IgD-negative memory B cell (primary cell): ENCODE measurements around the gene DNMBP. TPM values are rescaled to one million over a fixed set of nuclear protein-coding genes. Genes with fewer than 3 reads are reported as not detected.
A peak's percentile ranks its signal among the peaks of the same experiment; 100 is the strongest.
"Not testable (repeated sequence)": the region's sequence is repeated elsewhere in the genome, so short reads cannot be mapped to it uniquely, and the experiment has no call there.

Source experiments
- H3K27ac Mint-ChIP-seq, 3 donors: one replicate each; pipeline ENCODE4 v1.8.0; 2020 to 2022; ENCODE audit warnings: mild to moderate bottlenecking in 3 of 3, mixed read lengths in 3 of 3, moderate library complexity in 1 of 3
- H3K27me3 Mint-ChIP-seq: one replicate; pipeline ENCODE4 v1.8.0; 2021; ENCODE audit warnings: mixed read lengths
- H3K36me3 Mint-ChIP-seq: one replicate; pipeline ENCODE4 v1.8.0; 2020; ENCODE audit warnings: mild to moderate bottlenecking, mixed read lengths
- H3K4me1 Mint-ChIP-seq, 3 donors: one replicate each; pipeline ENCODE4 v1.8.0; 2020 to 2022; ENCODE audit warnings: mixed read lengths in 3 of 3, mild to moderate bottlenecking in 1 of 3
- H3K4me3 Mint-ChIP-seq, 4 donors: one replicate each; pipeline ENCODE4 v1.8.0; 2020 to 2022; ENCODE audit warnings: mild to moderate bottlenecking in 4 of 4, mixed read lengths in 4 of 4, moderate library complexity in 3 of 4
- H3K9me3 Mint-ChIP-seq, 3 donors: one replicate each; pipeline ENCODE4 v1.8.0; 2020 to 2021; ENCODE audit warnings: mixed read lengths in 3 of 3, mild to moderate bottlenecking in 1 of 3
- polyA plus RNA-seq: library from polyadenylated mRNA; unstranded; fragments of 300-500 nt; fragmentation: Illumina TruSeq; gene quantifications from one replicate; pipeline ENCODE4 v1.2.3, GENCODE V29; 2021

DNMBP gene
- polyA plus RNA-seq, 1 donor from 2014 or later: 3.5 TPM

GRCh38 chr10:99849057-99849456, 160.7 kb downstream of the DNMBP start:
- H3K4me1 Mint-ChIP-seq: peaks cover 4 to 6% (median 4%) of the 10 kb centered on the region in 3 donors
- H3K36me3 Mint-ChIP-seq: peaks cover 1% of the 10 kb centered on the region
- H3K27ac Mint-ChIP-seq: no peak overlapping the region
- H3K4me3 Mint-ChIP-seq: no peak overlapping the region
- peaks cover 0 to 8% (median 5%) of the 10 kb centered on the region in 3 donors for H3K9me3 Mint-ChIP-seq
- no peaks in the 10 kb centered on the region for H3K27me3 Mint-ChIP-seq

DNA sequence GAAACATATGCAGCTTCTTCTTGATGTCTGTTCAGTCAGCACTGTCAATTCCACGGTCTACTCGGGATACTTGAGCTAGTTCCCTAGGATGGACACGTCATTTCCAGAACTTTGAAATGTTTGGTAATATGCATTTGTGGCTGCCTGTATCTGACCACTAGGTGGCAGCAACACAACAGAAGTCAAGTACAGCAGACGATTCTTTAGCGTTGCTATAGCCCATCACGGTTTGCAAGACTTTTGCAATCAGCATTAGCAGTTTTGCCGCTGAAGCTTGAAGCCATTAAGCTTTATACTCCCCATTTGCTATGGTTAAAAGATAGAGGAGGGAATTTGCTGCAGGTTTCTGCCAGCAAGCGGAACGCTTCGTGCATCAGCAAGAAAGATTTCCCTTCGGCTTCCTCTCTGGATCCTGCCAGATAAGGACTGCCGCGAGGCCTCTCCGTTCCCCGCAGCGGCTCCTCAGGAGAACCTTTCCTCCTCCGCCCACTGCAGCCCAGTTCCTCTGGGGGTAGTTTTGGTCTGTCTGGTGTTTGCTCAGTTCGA, 163.8 kb downstream of the DNMBP start:
- H3K27ac Mint-ChIP-seq: no peak overlapping the region
- H3K27me3 Mint-ChIP-seq: no peaks in the 10 kb centered on the region
- peaks cover 4 to 6% (median 4%) of the 10 kb centered on the region in 3 donors for H3K4me1 Mint-ChIP-seq
- H3K4me3 Mint-ChIP-seq: peak overlapping the region in 1 of 4 donors; percentile 17
- no peaks in the 10 kb centered on the region for H3K36me3 Mint-ChIP-seq
- no peaks in the 10 kb centered on the region for H3K9me3 Mint-ChIP-seq

- no peaks in the 10 kb centered on the region for H3K36me3 Mint-ChIP-seq
These were observed 165.3 kb downstream of the DNMBP start for GRCh38 chr10:99844433-99844955.

DNA sequence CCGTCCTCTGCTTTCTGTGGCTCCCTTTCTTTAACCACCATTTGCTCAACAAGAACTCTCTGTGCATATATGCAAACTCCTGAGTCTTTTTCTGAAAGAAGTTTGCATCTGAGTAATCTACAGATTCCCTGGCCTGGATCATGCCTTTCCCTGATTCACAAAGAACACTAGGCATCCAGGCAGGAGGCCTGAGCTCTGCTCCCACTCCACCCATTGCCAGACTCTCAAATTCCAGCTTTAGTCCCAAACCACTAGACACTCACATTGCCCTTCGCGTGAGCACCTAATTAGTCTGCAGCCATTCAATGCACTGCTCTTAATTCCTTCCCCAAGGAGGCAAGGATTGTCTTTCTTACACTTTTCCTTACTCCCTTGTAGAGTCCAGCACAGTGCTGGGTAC, 166.4 kb downstream of the DNMBP start:
- H3K36me3 Mint-ChIP-seq: no peaks in the 10 kb centered on the region
- no peak overlapping the region for H3K4me3 Mint-ChIP-seq
- peaks cover 0 to 6% (median 4%) of the 10 kb centered on the region in 3 donors for H3K4me1 Mint-ChIP-seq
- H3K27ac Mint-ChIP-seq: no peak overlapping the region
- no peaks in the 10 kb centered on the region for H3K27me3 Mint-ChIP-seq
- no peaks in the 10 kb centered on the region for H3K9me3 Mint-ChIP-seq

More at GRCh38 chr10:99844433-99844955, 165.3 kb downstream of the DNMBP start:
- H3K9me3 Mint-ChIP-seq: no peaks in the 10 kb centered on the region
- no peak overlapping the region for H3K27ac Mint-ChIP-seq
- H3K27me3 Mint-ChIP-seq: no peaks in the 10 kb centered on the region
- H3K4me1 Mint-ChIP-seq: peaks cover 0 to 6% (median 4%) of the 10 kb centered on the region in 3 donors
- no peak overlapping the region for H3K4me3 Mint-ChIP-seq

- no peaks in the 10 kb centered on the region for H3K9me3 Mint-ChIP-seq
- no peaks in the 10 kb centered on the region for H3K36me3 Mint-ChIP-seq
- H3K4me3 Mint-ChIP-seq: no peak overlapping the region
- peak overlapping the region in 1 of 3 donors; percentile 27 for H3K27ac Mint-ChIP-seq
- no peaks in the 10 kb centered on the region for H3K27me3 Mint-ChIP-seq
- peaks cover 0 to 6% (median 4%) of the 10 kb centered on the region in 3 donors for H3K4me1 Mint-ChIP-seq
These were observed 168.0 kb downstream of the DNMBP start for GRCh38 chr10:99841746-99842145.

DNA sequence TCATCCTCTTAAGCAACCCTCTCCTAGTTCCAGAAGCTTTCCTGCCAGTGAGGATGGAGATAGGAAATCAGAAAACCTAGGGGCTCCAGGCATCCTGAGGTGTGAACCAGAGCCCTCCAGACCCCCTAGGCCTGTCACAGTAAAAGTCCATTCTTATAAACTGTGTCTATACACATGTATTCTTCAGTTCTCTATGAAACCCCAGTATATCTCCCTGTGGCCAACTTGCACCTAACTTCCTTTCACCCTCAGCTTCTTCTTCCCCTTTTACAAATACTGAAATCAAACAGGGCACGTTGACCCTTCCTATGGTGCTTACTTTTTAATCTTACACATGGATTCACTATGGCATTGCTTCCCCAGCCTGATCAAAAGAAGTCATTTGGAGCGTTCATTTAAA, 168.9 kb downstream of the DNMBP start:
- not testable (repeated sequence) for H3K27me3 Mint-ChIP-seq, H3K4me3 Mint-ChIP-seq, H3K4me1 Mint-ChIP-seq, H3K9me3 Mint-ChIP-seq, H3K36me3 Mint-ChIP-seq, H3K27ac Mint-ChIP-seq

DNA sequence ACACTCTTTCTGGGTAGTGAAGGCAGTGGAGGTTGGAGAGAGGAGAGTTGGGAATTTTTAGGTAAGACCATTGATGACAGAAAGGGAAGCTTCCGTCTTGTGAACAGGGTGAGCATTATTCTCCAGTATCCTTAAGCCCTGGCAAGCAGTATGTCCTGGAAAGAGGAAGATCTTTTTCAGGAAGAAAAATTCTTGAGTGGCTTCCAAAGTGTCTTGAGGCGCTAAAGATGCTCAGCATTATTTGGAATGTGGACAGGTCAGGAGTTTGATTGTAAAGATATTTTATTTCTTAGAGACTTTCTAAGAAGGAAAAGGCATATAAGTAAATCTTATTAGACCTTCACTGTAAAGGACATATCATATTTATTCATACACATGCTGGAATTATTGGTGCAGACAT, 173.0 kb downstream of the DNMBP start:
- H3K4me1 Mint-ChIP-seq: no peaks in the 10 kb centered on the region
- H3K27me3 Mint-ChIP-seq: no peaks in the 10 kb centered on the region
- H3K4me3 Mint-ChIP-seq: no peak overlapping the region
- H3K9me3 Mint-ChIP-seq: no peaks in the 10 kb centered on the region
- peaks cover 4% of the 10 kb centered on the region for H3K36me3 Mint-ChIP-seq
- no peak overlapping the region for H3K27ac Mint-ChIP-seq

GRCh38 chr10:99835947-99836346, 173.8 kb downstream of the DNMBP start:
- Mint-ChIP-seq H3K4me1 (no peaks in the 10 kb centered on the region), H3K4me3 (no peak overlapping the region), H3K36me3 (peaks cover 4% of the 10 kb centered on the region), H3K27me3 (no peaks in the 10 kb centered on the region), H3K27ac (no peak overlapping the region), H3K9me3 (no peaks in the 10 kb centered on the region)

DNA sequence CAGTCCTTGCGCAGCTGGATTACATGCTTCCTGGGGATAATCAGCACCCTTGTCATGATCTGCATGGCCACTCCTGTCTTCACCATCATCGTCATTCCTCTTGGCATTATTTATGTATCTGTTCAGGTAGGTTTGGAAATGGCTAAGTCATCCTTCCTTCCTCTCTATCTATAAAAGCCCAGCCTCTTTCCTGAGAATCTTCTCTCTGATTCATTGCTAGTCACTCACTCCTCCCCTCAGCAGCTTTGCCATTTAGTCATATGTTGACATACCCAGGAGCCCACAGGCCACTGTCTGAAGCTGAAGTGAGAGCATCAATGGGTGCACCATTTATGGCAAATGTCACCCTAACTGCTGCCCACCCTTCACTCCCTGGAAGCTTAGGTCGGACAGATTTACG, 175.3 kb downstream of the DNMBP start:
- Mint-ChIP-seq H3K4me3 (no peak overlapping the region), H3K36me3 (peaks cover 4% of the 10 kb centered on the region), H3K27me3 (no peaks in the 10 kb centered on the region), H3K4me1 (no peaks in the 10 kb centered on the region), H3K27ac (no peak overlapping the region), H3K9me3 (no peaks in the 10 kb centered on the region)

- H3K4me1 Mint-ChIP-seq: no peaks in the 10 kb centered on the region
- H3K27me3 Mint-ChIP-seq: no peaks in the 10 kb centered on the region
- peaks cover 5 to 7% (median 5%) of the 10 kb centered on the region in 3 donors for H3K9me3 Mint-ChIP-seq
- no peak overlapping the region for H3K4me3 Mint-ChIP-seq
- peaks cover 6% of the 10 kb centered on the region for H3K36me3 Mint-ChIP-seq
- H3K27ac Mint-ChIP-seq: no peak overlapping the region
These were observed 177.3 kb downstream of the DNMBP start for GRCh38 chr10:99832439-99832838.

DNA sequence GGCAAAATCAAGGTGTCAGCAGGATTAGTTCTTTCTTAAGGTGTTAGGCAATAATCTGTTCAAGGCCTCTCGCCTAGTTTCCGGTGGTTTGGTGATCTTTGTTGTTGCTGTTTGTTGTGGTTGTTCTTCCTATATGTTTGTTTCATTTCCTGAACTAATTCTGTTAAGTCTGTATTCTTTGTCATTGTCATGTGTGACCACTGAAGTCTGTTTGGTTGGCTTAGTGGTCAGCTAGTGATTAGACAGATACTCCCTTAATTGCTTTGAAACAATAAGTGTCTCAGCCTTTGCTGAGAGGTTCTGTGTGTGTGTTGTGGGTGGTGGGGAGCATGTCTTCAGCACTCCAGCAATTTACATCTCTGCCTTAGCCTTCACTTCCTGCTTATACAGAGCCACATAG, 181.3 kb downstream of the DNMBP start:
- H3K9me3 Mint-ChIP-seq: peaks cover 5 to 7% (median 5%) of the 10 kb centered on the region in 3 donors
- H3K27me3 Mint-ChIP-seq: no peaks in the 10 kb centered on the region
- no peaks in the 10 kb centered on the region for H3K4me1 Mint-ChIP-seq
- no peak overlapping the region for H3K4me3 Mint-ChIP-seq
- H3K36me3 Mint-ChIP-seq: peaks cover 2% of the 10 kb centered on the region
- H3K27ac Mint-ChIP-seq: no peak overlapping the region

DNA sequence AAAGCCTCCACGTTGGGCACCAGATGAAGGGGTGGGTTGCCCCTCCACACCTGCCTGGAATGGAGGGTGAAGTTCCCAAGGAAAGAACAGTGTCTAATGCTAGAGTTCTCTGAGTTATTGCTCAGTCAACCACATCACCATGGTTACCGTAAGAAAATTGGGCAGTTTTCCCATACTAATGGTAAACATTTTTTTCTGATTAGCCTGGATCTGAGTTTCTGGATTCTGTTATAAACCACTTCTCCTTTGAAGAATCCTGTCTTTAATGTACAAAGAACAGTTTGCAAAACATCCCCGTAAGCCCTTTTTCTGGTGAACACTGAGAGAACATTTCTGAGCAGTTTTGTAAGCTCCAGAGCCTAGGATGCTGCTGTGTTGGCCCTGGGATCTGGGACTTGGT, 181.8 kb downstream of the DNMBP start:
- Mint-ChIP-seq H3K27ac (no peak overlapping the region), H3K36me3 (peaks cover 2% of the 10 kb centered on the region), H3K27me3 (no peaks in the 10 kb centered on the region), H3K4me3 (no peak overlapping the region), H3K9me3 (peaks cover 5 to 7% (median 5%) of the 10 kb centered on the region in 3 donors), H3K4me1 (no peaks in the 10 kb centered on the region)

Other genes starting within 250 kb of the DNMBP start
- 0.33 TPM for gene ABCC2, start 227.3 kb downstream of the DNMBP start, polyA plus RNA-seq
- gene CPN1, start 71.9 kb upstream of the DNMBP start, polyA plus RNA-seq: not detected
- 8.7 TPM for gene ERLIN1, start 176.1 kb upstream of the DNMBP start, polyA plus RNA-seq
- 7.6 TPM for gene CHUK, start 219.6 kb upstream of the DNMBP start, polyA plus RNA-seq